H9 (cell line): ENCODE measurements around the gene FBXL19. TPM values are rescaled to one million over a fixed set of nuclear protein-coding genes. Genes with fewer than 3 reads are reported as not detected.

Experiments
- DNase-seq: peaks from one replicate; pipeline ENCODE4 v3.0.0-alpha.2; 2017
- H2AFZ ChIP-seq: one replicate; pipeline ENCODE4 v1.6.1; 2013; ENCODE audit warnings: mild to moderate bottlenecking, low read length, control low read depth, moderate library complexity
- H2AK5ac ChIP-seq: 2 replicates; pipeline ENCODE4 v1.6.1; 2013; ENCODE audit warnings: low read length, control low read depth, mixed read lengths; ENCODE audit not compliant: insufficient read length
- H2BK120ac ChIP-seq: one replicate; pipeline ENCODE4 v1.6.1; 2013; ENCODE audit warnings: low read depth, mild to moderate bottlenecking, low read length, control low read depth, inconsistent platforms; ENCODE audit not compliant: poor library complexity, severe bottlenecking
- H2BK12ac ChIP-seq: 2 replicates; pipeline ENCODE4 v1.6.1; 2013; ENCODE audit warnings: low read length, control low read depth, mixed read lengths, low read depth; ENCODE audit not compliant: insufficient read length
- H2BK15ac ChIP-seq: 2 replicates; pipeline ENCODE4 v1.6.1; 2013; ENCODE audit warnings: low read depth, low read length, control low read depth
- H2BK20ac ChIP-seq: one replicate; pipeline ENCODE4 v1.6.1; 2013; ENCODE audit warnings: low read depth, mild to moderate bottlenecking, low read length, control low read depth, inconsistent platforms; ENCODE audit not compliant: poor library complexity, severe bottlenecking
- H2BK5ac ChIP-seq: 2 replicates; pipeline ENCODE4 v1.6.1; 2013; ENCODE audit warnings: low read length, control low read depth, mixed read lengths; ENCODE audit not compliant: insufficient read length
- H3K14ac ChIP-seq: 2 replicates; pipeline ENCODE4 v1.6.1; 2013; ENCODE audit warnings: low read length, control low read depth; ENCODE audit not compliant: insufficient read depth
- H3K18ac ChIP-seq: 2 replicates; pipeline ENCODE4 v1.6.1; 2013; ENCODE audit warnings: low read depth, mild to moderate bottlenecking, mixed read lengths, low read length, control low read depth; ENCODE audit not compliant: insufficient read length
- H3K23ac ChIP-seq: 2 replicates; pipeline ENCODE4 v1.6.1; 2013; ENCODE audit warnings: low read length, control low read depth, mixed read lengths, low read depth; ENCODE audit not compliant: insufficient read length
- H3K23me2 ChIP-seq: 2 replicates; pipeline ENCODE4 v1.6.1; 2013; ENCODE audit warnings: low read depth, mild to moderate bottlenecking, mixed read lengths, low read length, control low read depth; ENCODE audit not compliant: insufficient read length, poor library complexity, severe bottlenecking
- H3K27ac ChIP-seq: 2 replicates; pipeline ENCODE4 v1.5.1; 2013; ENCODE audit warnings: low read length, control low read depth, mixed read lengths, low read depth; ENCODE audit not compliant: insufficient read length
- H3K27me3 ChIP-seq: 2 replicates; pipeline ENCODE4 v1.6.1; 2013; ENCODE audit warnings: low read length, control low read depth, inconsistent platforms; ENCODE audit not compliant: insufficient read depth
- H3K4ac ChIP-seq: 2 replicates; pipeline ENCODE4 v1.6.1; 2013; ENCODE audit warnings: low read depth, mild to moderate bottlenecking, control low read depth, inconsistent platforms, low read length, moderate library complexity
- H3K4me1 ChIP-seq: 2 replicates; pipeline ENCODE4 v1.6.1; 2013; ENCODE audit warnings: low read length, control low read depth, inconsistent platforms; ENCODE audit not compliant: insufficient read depth
- H3K4me2 ChIP-seq: 2 replicates; pipeline ENCODE4 v1.6.1; 2013; ENCODE audit warnings: low read length, control low read depth, mixed read lengths; ENCODE audit not compliant: insufficient read length, insufficient read depth
- H3K56ac ChIP-seq: 2 replicates; pipeline ENCODE4 v1.6.1; 2013; ENCODE audit warnings: low read depth, mild to moderate bottlenecking, mixed read lengths, low read length, control low read depth; ENCODE audit not compliant: insufficient read length
- H3K79me1 ChIP-seq: 2 replicates; pipeline ENCODE4 v1.6.1; 2013; ENCODE audit warnings: low read depth, mild to moderate bottlenecking, moderate library complexity, low read length, control low read depth, inconsistent platforms; ENCODE audit not compliant: insufficient read depth, poor library complexity, severe bottlenecking
- H3K79me2 ChIP-seq: 2 replicates; pipeline ENCODE4 v1.6.1; 2013; ENCODE audit warnings: low read length, control low read depth, inconsistent platforms; ENCODE audit not compliant: insufficient read depth
- H3K9ac ChIP-seq: 2 replicates; pipeline ENCODE4 v1.6.1; 2013; ENCODE audit warnings: low read length, control low read depth, mixed read lengths; ENCODE audit not compliant: insufficient read length; ENCODE audit errors: extremely low read depth
- H3K9me3 ChIP-seq: one replicate; pipeline ENCODE4 v1.6.1; 2013; ENCODE audit warnings: low read depth, low read length, inconsistent platforms; ENCODE audit not compliant: control insufficient read depth
- H3T11ph ChIP-seq: one replicate; pipeline ENCODE4 v1.6.1; 2013; ENCODE audit warnings: mild to moderate bottlenecking, low read length, control low read depth, inconsistent platforms
- H4K20me1 ChIP-seq: one replicate; pipeline ENCODE4 v1.6.1; 2013; ENCODE audit not compliant: control insufficient read depth, insufficient read length, insufficient read depth
- H4K5ac ChIP-seq: 2 replicates; pipeline ENCODE4 v1.6.1; 2013; ENCODE audit warnings: low read depth, mild to moderate bottlenecking, mixed read lengths, low read length, control low read depth; ENCODE audit not compliant: insufficient read length
- H4K8ac ChIP-seq: replicated peaks from 2 replicates; pipeline ENCODE4 v1.6.1; 2013; ENCODE audit warnings: low read length, control low read depth, mixed read lengths, low read depth; ENCODE audit not compliant: insufficient read length
- H4K91ac ChIP-seq: 2 replicates; pipeline ENCODE4 v1.6.1; 2013; ENCODE audit warnings: low read depth, mild to moderate bottlenecking, moderate library complexity, mixed read lengths, low read length, control low read depth; ENCODE audit not compliant: insufficient read length
- H3K27ac Mint-ChIP-seq, 3 experiments: 2 replicates in 2 of 3; 3 replicates in 1 of 3; pipeline ENCODE4 v1.8.0; 2020 to 2021; ENCODE audit warnings: mixed read lengths in 3 of 3, mild to moderate bottlenecking in 1 of 3, moderate library complexity in 1 of 3
- H3K27me3 Mint-ChIP-seq: 2 replicates; pipeline ENCODE4 v1.8.0; 2021; ENCODE audit warnings: low read depth, mild to moderate bottlenecking, moderate library complexity, mixed read lengths
- H3K36me3 Mint-ChIP-seq, 3 experiments: 2 replicates in 2 of 3; 3 replicates in 1 of 3; pipeline ENCODE4 v1.8.0; 2020 to 2021; ENCODE audit warnings: low read depth in 3 of 3, mixed read lengths in 3 of 3; ENCODE audit not compliant: insufficient read depth in 1 of 3
- H3K4me1 Mint-ChIP-seq, 2 experiments: 2 replicates each; pipeline ENCODE4 v1.8.0; 2020; ENCODE audit warnings: mixed read lengths in 2 of 2
- H3K4me3 Mint-ChIP-seq, 2 experiments: 2 replicates in 1 of 2; 3 replicates in 1 of 2; pipeline ENCODE4 v1.8.0; 2020 to 2021; ENCODE audit warnings: mild to moderate bottlenecking in 2 of 2, mixed read lengths in 2 of 2, moderate library complexity in 1 of 2
- H3K9me3 Mint-ChIP-seq, 2 experiments: 2 replicates in 1 of 2; 3 replicates in 1 of 2; pipeline ENCODE4 v1.8.0; 2020; ENCODE audit warnings: mild to moderate bottlenecking in 2 of 2, mixed read lengths in 2 of 2, moderate library complexity in 1 of 2
- WGBS: extraction: QIAGEN DNeasy Blood & Tissue Kit; methylation state at CpG from one replicate; pipeline ENCODE4 v1.1.7; 2013; ENCODE audit warnings: missing lambda C conversion rate, low lambda C conversion rate, mixed read lengths; ENCODE audit not compliant: insufficient read length; ENCODE audit errors: extremely low coverage; 5-methylcytosine and 5-hydroxymethylcytosine counted together
- total RNA-seq: library from RNA; stranded (reverse); gene quantifications from 2 replicates; pipeline ENCODE4 v1.2.1, GENCODE V29; 2021
- TF ChIP-seq, protein P1 (sequence below): fragments of 200-600 bp; sonication (generic); conservative IDR thresholded peaks from 3 replicates; pipeline ENCODE4 v1.8.0; 2021; ENCODE audit warnings: antibody characterized with exemption, mild to moderate bottlenecking

The FBXL19 gene
- total RNA-seq, 1 experiment from 2014 or later = 66.8 TPM

DNA sequence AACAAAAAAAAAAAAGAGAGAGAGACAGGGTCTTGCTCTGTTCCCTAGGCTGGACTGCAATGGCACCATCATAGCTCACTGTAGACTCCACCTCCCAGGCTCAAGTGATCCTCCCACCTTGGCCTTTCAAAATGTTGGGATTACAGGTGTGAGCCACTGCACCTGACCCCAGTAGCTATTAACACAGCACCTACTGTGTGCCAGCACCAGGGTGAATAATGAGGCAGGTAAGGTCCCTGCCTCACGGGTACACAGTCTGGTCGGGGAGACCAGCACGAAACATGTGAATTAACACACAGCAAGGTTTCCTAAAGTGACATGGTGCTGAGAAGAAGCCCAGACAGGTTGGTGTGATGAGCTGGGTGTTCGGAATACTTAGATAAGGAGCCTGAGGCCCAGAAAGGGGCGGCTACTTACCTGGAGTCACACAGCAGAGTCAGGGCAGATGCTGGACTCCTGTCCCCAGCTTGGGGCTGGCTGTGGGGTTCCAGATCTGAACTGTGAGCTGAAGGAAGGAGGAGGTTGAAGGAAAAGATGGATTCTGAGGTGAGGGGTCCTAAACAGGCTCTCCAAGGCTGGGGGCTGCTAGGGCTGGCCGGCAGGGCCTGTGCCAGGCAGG is 10.5 kb upstream of the FBXL19 start:
- Histone ChIP-seq H2BK120ac (no peak overlapping the region), H3K79me2 (no peaks in the 10 kb centered on the region), H2BK12ac (no peak overlapping the region), H3K4me1 (no peaks in the 10 kb centered on the region), H3K27ac (no peak overlapping the region), H4K91ac (no peak overlapping the region), H3K23me2 (no peaks in the 10 kb centered on the region), H4K8ac (no peak overlapping the region), H2AFZ (no peak overlapping the region), H3K9ac (no peak overlapping the region), H3K14ac (no peak overlapping the region), H3K18ac (no peak overlapping the region), H2BK15ac (no peak overlapping the region), H2AK5ac (no peak overlapping the region), H3K9me3 (no peaks in the 10 kb centered on the region), H2BK5ac (no peak overlapping the region), H3K4ac (no peak overlapping the region), H3K4me2 (no peak overlapping the region), H4K5ac (no peak overlapping the region), H4K20me1 (peaks cover 2% of the 10 kb centered on the region), H2BK20ac (no peak overlapping the region), H3K79me1 (no peaks in the 10 kb centered on the region), H3K27me3 (no peaks in the 10 kb centered on the region), H3T11ph (no peak overlapping the region), H3K56ac (no peak overlapping the region), H3K23ac (no peak overlapping the region)
- WGBS = no CpG with 5 or more reads among the region's 6 CpGs
- Mint-ChIP-seq H3K4me3 (no peak overlapping the region), H3K36me3 (no peaks in the 10 kb centered on the region), H3K27me3 (peaks cover 6% of the 10 kb centered on the region), H3K27ac (no peak overlapping the region), H3K9me3 (no peaks in the 10 kb centered on the region), H3K4me1 (peaks cover 13 to 28% of the 10 kb centered on the region in 2 experiments)
- DNase-seq = no peak
- TF ChIP-seq, protein P1, sequence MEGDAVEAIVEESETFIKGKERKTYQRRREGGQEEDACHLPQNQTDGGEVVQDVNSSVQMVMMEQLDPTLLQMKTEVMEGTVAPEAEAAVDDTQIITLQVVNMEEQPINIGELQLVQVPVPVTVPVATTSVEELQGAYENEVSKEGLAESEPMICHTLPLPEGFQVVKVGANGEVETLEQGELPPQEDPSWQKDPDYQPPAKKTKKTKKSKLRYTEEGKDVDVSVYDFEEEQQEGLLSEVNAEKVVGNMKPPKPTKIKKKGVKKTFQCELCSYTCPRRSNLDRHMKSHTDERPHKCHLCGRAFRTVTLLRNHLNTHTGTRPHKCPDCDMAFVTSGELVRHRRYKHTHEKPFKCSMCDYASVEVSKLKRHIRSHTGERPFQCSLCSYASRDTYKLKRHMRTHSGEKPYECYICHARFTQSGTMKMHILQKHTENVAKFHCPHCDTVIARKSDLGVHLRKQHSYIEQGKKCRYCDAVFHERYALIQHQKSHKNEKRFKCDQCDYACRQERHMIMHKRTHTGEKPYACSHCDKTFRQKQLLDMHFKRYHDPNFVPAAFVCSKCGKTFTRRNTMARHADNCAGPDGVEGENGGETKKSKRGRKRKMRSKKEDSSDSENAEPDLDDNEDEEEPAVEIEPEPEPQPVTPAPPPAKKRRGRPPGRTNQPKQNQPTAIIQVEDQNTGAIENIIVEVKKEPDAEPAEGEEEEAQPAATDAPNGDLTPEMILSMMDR = no peak
